ENCODE measurements around the gene OR2AG1. TPM values are rescaled to one million over a fixed set of nuclear protein-coding genes. Genes with fewer than 3 reads are reported as not detected.

Gene OR2AG1, protein sequence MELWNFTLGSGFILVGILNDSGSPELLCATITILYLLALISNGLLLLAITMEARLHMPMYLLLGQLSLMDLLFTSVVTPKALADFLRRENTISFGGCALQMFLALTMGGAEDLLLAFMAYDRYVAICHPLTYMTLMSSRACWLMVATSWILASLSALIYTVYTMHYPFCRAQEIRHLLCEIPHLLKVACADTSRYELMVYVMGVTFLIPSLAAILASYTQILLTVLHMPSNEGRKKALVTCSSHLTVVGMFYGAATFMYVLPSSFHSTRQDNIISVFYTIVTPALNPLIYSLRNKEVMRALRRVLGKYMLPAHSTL
- not detected for total RNA-seq

DNA sequence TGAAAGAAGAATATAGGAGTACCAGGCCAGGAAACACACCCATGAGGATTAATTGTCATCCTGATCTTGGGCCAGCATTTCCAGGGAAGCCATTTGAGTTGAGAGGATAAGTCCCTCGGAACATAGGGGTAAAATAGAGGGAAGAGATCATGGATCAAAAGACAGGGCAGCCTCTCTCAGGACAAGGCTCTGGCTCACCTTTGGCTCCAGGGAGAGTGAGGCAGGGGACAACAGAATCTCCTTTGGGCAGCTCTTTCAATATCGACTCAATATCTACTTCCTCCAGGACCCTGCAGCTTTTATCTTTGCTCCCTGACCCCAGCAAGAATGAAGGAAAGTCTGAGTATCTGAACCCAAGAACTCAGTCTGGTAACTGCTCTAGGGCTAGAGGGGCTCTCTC lies at the start of gene OR2AG1:
TSS of gene OR2AG1 (plus strand) at position 301 of the 400 bp plus-strand sequence. CDS start 2,018 bp downstream, outside the sequence.
- Histone ChIP-seq H3K4me3 (no peak within 1 kb of the TSS), H3K4me1 (no peaks in the 10 kb centered on the region), H3K27ac (no peak within 1 kb of the TSS), H3K27me3 (no peaks in the 10 kb centered on the region), H3K36me3 (no peaks in the 10 kb centered on the region), H3K9me3 (no peaks in the 10 kb centered on the region)
- no peak for DNase-seq (ENCODE audit: low spot score in 2 of 2)
- 79% methylated on average over 2 of the region's 2 CpGs for WGBS
- TF ChIP-seq POLR2AphosphoS5 (IDR thresholded peaks at IDR 0.05) (no peak), CTCF (IDR thresholded peaks at IDR 0.05) (no peak), EP300 (IDR thresholded peaks at IDR 0.05) (no peak), POLR2A (IDR thresholded peaks at IDR 0.05) (no peak)

DNA sequence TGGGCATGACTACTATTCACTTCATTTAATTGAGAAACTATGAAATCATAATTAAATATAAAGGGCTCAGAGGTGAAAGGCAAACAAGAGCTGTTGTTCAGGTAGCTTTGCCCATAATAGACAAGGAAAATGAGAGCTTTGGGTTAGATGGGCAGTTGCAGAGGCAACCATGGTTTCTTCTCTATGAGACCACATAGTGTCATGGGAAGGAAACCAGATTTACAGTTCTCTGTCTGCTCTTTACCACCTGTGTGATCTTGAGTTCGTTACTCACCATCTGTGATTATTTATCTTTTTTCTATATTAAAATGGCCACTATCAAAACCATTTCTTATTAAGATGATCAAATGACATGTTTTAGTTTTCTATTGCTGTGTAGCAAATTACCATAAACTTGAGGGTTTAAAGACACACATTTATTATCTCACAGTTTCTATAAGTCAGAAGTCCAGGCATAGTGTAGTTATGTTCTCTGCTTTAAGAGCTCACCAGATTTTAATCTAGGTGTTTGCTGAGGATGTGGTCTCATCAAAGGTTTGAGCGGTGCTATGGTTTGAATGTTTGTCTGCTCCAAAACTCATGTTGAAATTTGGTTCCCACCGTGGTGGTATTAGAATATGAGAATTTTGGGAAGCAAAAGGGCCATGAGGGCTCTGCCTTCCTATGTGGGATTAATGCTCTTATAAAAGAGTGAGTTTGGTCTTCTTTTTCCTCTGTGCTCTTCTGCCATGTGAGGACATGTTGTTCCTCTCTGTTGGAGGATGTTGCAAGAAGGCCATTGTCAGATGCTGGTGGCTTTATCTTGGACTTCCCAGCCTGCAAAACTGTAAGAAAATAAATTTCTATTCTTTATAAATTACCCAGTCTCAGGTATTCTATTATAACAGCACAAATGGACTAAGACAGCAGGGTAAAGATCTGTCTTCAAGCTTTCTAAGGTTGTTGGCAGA lies 49.2 kb upstream of the OR2AG1 start:
- Histone ChIP-seq H3K4me3 (no peak overlapping the region), H3K27me3 (no peaks in the 10 kb centered on the region), H3K36me3 (no peaks in the 10 kb centered on the region), H3K9me3 (no peaks in the 10 kb centered on the region), H3K27ac (no peak overlapping the region), H3K4me1 (no peaks in the 10 kb centered on the region)
- TF ChIP-seq POLR2A (IDR thresholded peaks at IDR 0.05) (no peak), CTCF (IDR thresholded peaks at IDR 0.05) (no peak), EP300 (IDR thresholded peaks at IDR 0.05) (no peak)
- 71% methylated on average over 3 of the region's 3 CpGs for WGBS
- no peak for DNase-seq (ENCODE audit: low spot score in 2 of 2)

DNA sequence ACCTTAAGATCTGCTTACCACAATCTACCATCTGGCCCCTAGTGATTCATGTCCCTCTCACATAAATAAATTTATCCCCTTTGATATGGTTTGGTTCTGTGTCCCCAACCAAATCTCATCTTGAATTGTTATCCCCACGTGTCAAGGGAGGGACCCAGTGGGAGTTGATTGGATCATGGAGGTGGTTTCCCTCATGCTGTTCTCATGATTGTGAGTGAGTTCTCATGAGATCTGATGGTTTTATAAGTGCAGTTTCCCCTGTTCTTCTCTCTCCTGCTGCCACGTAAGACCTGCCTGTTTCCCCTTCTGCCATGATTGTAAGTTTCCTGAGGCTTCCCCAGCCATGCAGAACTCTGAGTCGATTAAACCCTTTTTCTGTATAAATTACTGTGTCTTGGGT lies 48.2 kb upstream of the OR2AG1 start:
- WGBS: 80% methylated on average over 3 of the region's 3 CpGs
- Histone ChIP-seq H3K4me3 (no peak overlapping the region), H3K36me3 (no peaks in the 10 kb centered on the region), H3K27me3 (no peaks in the 10 kb centered on the region), H3K4me1 (no peaks in the 10 kb centered on the region), H3K9me3 (no peaks in the 10 kb centered on the region), H3K27ac (no peak overlapping the region)
- no peak for DNase-seq (ENCODE audit: low spot score in 2 of 2)
- TF ChIP-seq CTCF (IDR thresholded peaks at IDR 0.05): no peak
- no peak for TF ChIP-seq POLR2A (IDR thresholded peaks at IDR 0.05)
- no peak for TF ChIP-seq POLR2AphosphoS5 (IDR thresholded peaks at IDR 0.05)
- TF ChIP-seq EP300 (IDR thresholded peaks at IDR 0.05): no peak

- Histone ChIP-seq H3K4me1 (no peaks in the 10 kb centered on the region), H3K4me3 (no peak overlapping the region), H3K27me3 (no peaks in the 10 kb centered on the region), H3K9me3 (no peaks in the 10 kb centered on the region), H3K36me3 (no peaks in the 10 kb centered on the region), H3K27ac (no peak overlapping the region)
- no peak for DNase-seq (ENCODE audit: low spot score in 2 of 2)
- WGBS: 45% methylated on average over 3 of the region's 3 CpGs
- TF ChIP-seq POLR2A (IDR thresholded peaks at IDR 0.05) (no peak), CTCF (IDR thresholded peaks at IDR 0.05) (no peak), POLR2AphosphoS5 (IDR thresholded peaks at IDR 0.05) (no peak), EP300 (IDR thresholded peaks at IDR 0.05) (no peak)
Observed at GRCh38 chr11:6735306-6735705, 47.5 kb upstream of the OR2AG1 start.
